ENCODE measurements around the gene PDE4D. TPM values are rescaled to one million over a fixed set of nuclear protein-coding genes. Genes with fewer than 3 reads are reported as not detected.

The PDE4D gene
- total and polyA plus RNA-seq, 2 donors (not counting 3 experiments of a cell fraction or from before 2014, with no cell fraction given), result 34.5 to 51.2 TPM

DNA sequence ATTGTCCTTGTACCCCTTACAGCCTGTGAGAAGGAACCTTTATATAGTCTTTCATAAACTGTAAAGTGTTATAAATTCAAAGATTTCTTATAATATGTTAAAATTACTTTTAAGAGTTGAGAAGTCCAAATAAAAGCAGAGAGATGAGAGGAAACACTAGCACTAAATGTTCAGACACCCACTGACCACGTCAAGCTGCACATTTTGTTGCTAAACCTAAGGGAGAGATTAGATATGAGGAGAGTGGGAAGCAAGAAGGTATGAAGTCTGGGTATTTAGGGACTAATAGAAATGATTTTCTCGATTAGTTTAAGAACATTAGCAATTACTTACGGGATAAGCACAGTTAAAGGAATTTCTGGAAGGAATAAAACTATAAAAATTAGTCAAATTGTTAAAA is 803.8 kb downstream of the PDE4D start:
- dilution Hi-C loops (cut with MboI; ENCODE audit: extremely low pct_ligation_motif_present, low sequenced_read_pairs), result no loop called here
- TF ChIP-seq, protein P1, sequence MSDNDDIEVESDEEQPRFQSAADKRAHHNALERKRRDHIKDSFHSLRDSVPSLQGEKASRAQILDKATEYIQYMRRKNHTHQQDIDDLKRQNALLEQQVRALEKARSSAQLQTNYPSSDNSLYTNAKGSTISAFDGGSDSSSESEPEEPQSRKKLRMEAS (IDR thresholded peaks at IDR 0.05; ENCODE audit: insufficient read depth, insufficient read length), result no peak
- TF ChIP-seq JUN (IDR thresholded peaks at IDR 0.05; ENCODE audit: borderline replicate concordance, insufficient read depth, insufficient read length, low read depth), result no peak

DNA sequence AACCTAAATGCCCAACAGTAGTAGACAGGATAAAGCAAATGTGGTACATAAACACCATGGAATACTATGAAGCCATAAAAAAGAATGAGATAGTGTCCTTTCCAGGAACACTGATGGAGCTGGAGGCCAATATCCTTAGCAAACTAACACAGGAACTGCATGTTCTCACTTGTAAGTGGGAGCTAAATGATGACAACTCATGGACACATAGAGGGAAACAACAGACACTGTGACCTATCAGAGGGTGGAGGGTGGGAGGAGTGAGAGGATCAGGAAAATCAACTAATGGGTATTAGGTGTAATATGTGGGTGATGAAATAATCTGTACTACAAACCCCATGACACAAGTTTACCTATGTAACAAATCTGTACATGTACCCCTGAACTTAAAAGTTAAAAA is 805.0 kb downstream of the PDE4D start:
- no TSS peak for BruUV-seq (replicated peaks)

More for the DNA sequence above, 803.8 kb downstream of the PDE4D start:
- Histone ChIP-seq H3K79me2 (ENCODE audit: control insufficient read depth, insufficient read depth, low read length) (no peaks in the 10 kb centered on the region), H3K4me2 (ENCODE audit: insufficient read depth, low read length) (no peak overlapping the region), H2AFZ (ENCODE audit: low read depth, low read length) (no peak overlapping the region), H4K20me1 (replicated peaks; ENCODE audit: control insufficient read depth, extremely low read depth, insufficient read depth, low read length) (no peaks in the 10 kb centered on the region), H3K9ac (replicated peaks; ENCODE audit: extremely low read depth, insufficient read depth, low read length) (no peak overlapping the region), H3K36me3 (ENCODE audit: control insufficient read depth in 2 of 2, extremely low read depth in 1 of 2, insufficient read depth in 2 of 2, low read length in 2 of 2) (no peaks in the 10 kb centered on the region), H3K27me3 (ENCODE audit: control insufficient read depth in 2 of 2, insufficient read depth in 2 of 2, low read length in 2 of 2) (no peaks in the 10 kb centered on the region), H3K4me3 (replicated peaks in 1 of 3; ENCODE audit: insufficient read depth in 1 of 3, low read depth in 1 of 3, low read length in 3 of 3) (no peak overlapping the region), H3K27ac (ENCODE audit: insufficient read depth, low read depth, low read length) (no peak overlapping the region), H3K4me1 (ENCODE audit: control insufficient read depth, extremely low read depth, insufficient read depth, low read length) (no peaks in the 10 kb centered on the region), H3K9me1 (replicated peaks; ENCODE audit: control insufficient read depth, extremely low read depth, insufficient read depth, low read length) (no peaks in the 10 kb centered on the region), H3K9me3 (replicated peaks; ENCODE audit: control insufficient read depth, insufficient read depth, low read length) (no peaks in the 10 kb centered on the region)
- no TSS peak for BruUV-seq (replicated peaks)
- ChIA-PET CTCF (no interaction called here), POLR2A (no interaction called here)
- no peak for DNase-seq (ENCODE audit: low read depth, low spot score)
- FAIRE-seq, result no peak
- intact Hi-C loops (cut with micrococcal nuclease), result no loop called here

More for the DNA sequence above, 805.0 kb downstream of the PDE4D start:
- no peaks in the 10 kb centered on the region for H3K9me1 ChIP-seq (replicated peaks; ENCODE audit: control insufficient read depth, extremely low read depth, insufficient read depth, low read length)
- no peaks in the 10 kb centered on the region for H3K27me3 ChIP-seq (ENCODE audit: control insufficient read depth in 2 of 2, insufficient read depth in 2 of 2, low read length in 2 of 2)
- no peaks in the 10 kb centered on the region for H3K36me3 ChIP-seq (ENCODE audit: control insufficient read depth in 2 of 2, extremely low read depth in 1 of 2, insufficient read depth in 2 of 2, low read length in 2 of 2)
- dilution Hi-C loops (cut with MboI; ENCODE audit: extremely low pct_ligation_motif_present, low sequenced_read_pairs), result no loop called here
- H3K9me3 ChIP-seq (replicated peaks; ENCODE audit: control insufficient read depth, insufficient read depth, low read length), result no peaks in the 10 kb centered on the region
- no peaks in the 10 kb centered on the region for H4K20me1 ChIP-seq (replicated peaks; ENCODE audit: control insufficient read depth, extremely low read depth, insufficient read depth, low read length)
- no peak overlapping the region for H3K9ac ChIP-seq (replicated peaks; ENCODE audit: extremely low read depth, insufficient read depth, low read length)
- H3K4me3 ChIP-seq (replicated peaks in 1 of 3; ENCODE audit: insufficient read depth in 1 of 3, low read depth in 1 of 3, low read length in 3 of 3), result no peak overlapping the region
- TF ChIP-seq, protein P2, sequence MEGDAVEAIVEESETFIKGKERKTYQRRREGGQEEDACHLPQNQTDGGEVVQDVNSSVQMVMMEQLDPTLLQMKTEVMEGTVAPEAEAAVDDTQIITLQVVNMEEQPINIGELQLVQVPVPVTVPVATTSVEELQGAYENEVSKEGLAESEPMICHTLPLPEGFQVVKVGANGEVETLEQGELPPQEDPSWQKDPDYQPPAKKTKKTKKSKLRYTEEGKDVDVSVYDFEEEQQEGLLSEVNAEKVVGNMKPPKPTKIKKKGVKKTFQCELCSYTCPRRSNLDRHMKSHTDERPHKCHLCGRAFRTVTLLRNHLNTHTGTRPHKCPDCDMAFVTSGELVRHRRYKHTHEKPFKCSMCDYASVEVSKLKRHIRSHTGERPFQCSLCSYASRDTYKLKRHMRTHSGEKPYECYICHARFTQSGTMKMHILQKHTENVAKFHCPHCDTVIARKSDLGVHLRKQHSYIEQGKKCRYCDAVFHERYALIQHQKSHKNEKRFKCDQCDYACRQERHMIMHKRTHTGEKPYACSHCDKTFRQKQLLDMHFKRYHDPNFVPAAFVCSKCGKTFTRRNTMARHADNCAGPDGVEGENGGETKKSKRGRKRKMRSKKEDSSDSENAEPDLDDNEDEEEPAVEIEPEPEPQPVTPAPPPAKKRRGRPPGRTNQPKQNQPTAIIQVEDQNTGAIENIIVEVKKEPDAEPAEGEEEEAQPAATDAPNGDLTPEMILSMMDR (IDR thresholded peaks at IDR 0.05; ENCODE audit: extremely low read depth in 1 of 2, insufficient read depth in 1 of 2, low read depth in 1 of 2, low read length in 2 of 2), result no peak
- TF ChIP-seq POLR2AphosphoS5 (IDR thresholded peaks at IDR 0.05; ENCODE audit: insufficient read depth, low read depth, low read length), result no peak
- no peak for TF ChIP-seq POLR2A (IDR thresholded peaks at IDR 0.05; ENCODE audit: low read depth, low read length)
- TF ChIP-seq FOS (IDR thresholded peaks at IDR 0.05; ENCODE audit: borderline replicate concordance, insufficient read depth, low read length), result no peak
- TF ChIP-seq GATA2 (IDR thresholded peaks at IDR 0.05; ENCODE audit: insufficient read depth, insufficient read length, low read depth, low read length), result no peak
- no peak for TF ChIP-seq EZH2 (IDR thresholded peaks at IDR 0.05; ENCODE audit: borderline replicate concordance, low read depth, low read length, severe bottlenecking)
- no peak for TF ChIP-seq MYC (IDR thresholded peaks at IDR 0.05; ENCODE audit: low read depth, low read length)
- TF ChIP-seq, protein P1 (IDR thresholded peaks at IDR 0.05; ENCODE audit: insufficient read depth, insufficient read length), result no peak
- H3K4me1 ChIP-seq (ENCODE audit: control insufficient read depth, extremely low read depth, insufficient read depth, low read length), result no peaks in the 10 kb centered on the region
- CTCF ChIA-PET, result no interaction called here
- H3K4me2 ChIP-seq (ENCODE audit: insufficient read depth, low read length), result no peak overlapping the region
- H3K27ac ChIP-seq (ENCODE audit: insufficient read depth, low read depth, low read length), result no peak overlapping the region
- no peaks in the 10 kb centered on the region for H3K79me2 ChIP-seq (ENCODE audit: control insufficient read depth, insufficient read depth, low read length)
- FAIRE-seq (no peak), DNase-seq (ENCODE audit: low read depth, low spot score) (no peak)
- H2AFZ ChIP-seq (ENCODE audit: low read depth, low read length), result no peak overlapping the region
- POLR2A ChIA-PET, result no interaction called here
- intact Hi-C loops (cut with micrococcal nuclease), result no loop called here

Measured in endothelial cell of umbilical vein (primary cell).